Measurements from ENCODE around the gene KCNH5.

KCNH5 gene

DNA sequence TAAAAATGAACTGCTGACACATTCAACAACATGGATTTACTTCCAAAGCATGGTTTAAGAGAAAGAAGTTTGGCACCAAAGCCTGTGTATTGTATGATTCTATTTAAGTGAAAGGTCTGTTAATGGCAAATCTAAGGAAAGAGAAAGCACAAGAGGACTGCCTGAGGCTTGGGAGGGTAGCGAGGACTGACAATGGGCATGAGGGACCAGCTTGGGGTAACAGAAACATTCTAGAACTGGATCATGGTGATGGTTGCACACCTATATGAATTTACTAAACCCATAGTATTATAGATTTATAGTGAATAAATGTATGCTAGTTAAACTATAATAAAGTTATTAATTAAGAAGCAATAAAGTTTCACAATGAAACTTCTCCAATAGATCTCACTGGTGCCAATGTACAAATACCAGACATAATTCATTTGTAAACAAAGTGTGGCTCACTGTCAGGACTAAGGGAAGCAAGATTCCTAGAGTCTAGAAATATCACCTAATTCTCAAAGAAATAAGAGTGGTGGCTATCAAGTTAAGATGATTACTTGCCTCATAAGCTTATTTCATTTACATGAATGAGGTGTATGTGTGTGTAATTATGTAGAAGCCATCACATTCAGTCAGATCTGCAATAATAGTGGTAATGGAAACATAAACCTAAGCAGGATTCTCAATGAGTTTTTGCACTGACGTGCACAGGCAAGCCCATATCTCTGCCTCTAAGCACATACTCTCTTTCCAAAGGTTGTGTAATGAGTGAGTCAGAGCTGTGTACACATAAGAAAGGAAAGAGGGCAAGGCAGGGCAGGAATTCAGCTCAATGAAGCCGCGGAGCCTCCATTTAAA lies 353.4 kb downstream of the KCNH5 start:
- Mint-ChIP-seq H3K27me3 (ENCODE audit: low read depth) (no peaks in the 10 kb centered on the region), H3K27ac (no peak overlapping the region), H3K4me3 (no peak overlapping the region), H3K36me3 (ENCODE audit: low read depth) (no peaks in the 10 kb centered on the region), H3K9me3 (peaks cover 16% of the 10 kb centered on the region), H3K4me1 (ENCODE audit: low read depth) (no peaks in the 10 kb centered on the region)
- DNase-seq (ENCODE audit: low spot score): no peak

DNA sequence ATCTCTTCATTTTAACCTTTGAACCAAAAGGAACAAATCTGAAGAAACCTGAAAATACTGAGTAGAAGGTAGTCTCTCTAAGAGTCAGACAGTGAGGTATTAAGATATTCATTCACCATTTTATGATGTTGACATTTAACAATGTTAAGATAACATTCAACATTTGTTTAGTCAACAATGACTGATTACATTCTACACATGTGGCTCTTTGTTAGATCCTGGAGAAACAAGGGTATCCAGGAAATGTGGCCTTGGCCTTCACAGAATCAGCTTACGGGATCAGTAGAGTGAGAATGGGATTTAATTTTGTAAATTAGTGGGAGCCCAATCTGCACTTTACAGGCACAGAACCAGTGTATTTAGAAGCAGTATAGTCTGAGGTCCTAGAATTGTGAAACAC lies 355.5 kb downstream of the KCNH5 start:
- DNase-seq (ENCODE audit: low spot score): no peak
- no peaks in the 10 kb centered on the region for H3K4me1 Mint-ChIP-seq (ENCODE audit: low read depth)
- H3K27me3 Mint-ChIP-seq (ENCODE audit: low read depth): no peaks in the 10 kb centered on the region
- H3K9me3 Mint-ChIP-seq: peaks cover 12% of the 10 kb centered on the region
- H3K27ac Mint-ChIP-seq: no peak overlapping the region
- H3K4me3 Mint-ChIP-seq: no peak overlapping the region
- no peaks in the 10 kb centered on the region for H3K36me3 Mint-ChIP-seq (ENCODE audit: low read depth)

DNA sequence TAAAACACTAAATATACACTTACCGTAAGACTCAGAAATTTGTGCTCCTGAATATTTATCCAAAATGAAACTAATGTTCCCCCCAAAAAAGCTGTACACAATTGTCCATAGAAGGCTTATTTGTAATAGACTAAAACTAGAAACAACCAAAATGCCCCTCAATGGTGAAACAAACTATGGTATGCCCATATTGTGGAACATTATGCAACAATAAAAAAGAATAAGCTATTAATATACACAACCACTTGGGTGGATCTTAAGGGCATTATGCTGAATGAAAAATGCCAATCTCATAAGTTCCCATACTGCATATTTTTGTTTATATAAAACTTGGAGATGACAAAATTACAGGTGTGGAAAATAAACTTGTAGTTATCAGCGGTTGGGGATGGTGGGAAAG lies 357.4 kb downstream of the KCNH5 start:
- H3K36me3 Mint-ChIP-seq (ENCODE audit: low read depth): no peaks in the 10 kb centered on the region
- no peaks in the 10 kb centered on the region for H3K27me3 Mint-ChIP-seq (ENCODE audit: low read depth)
- H3K4me3 Mint-ChIP-seq: no peak overlapping the region
- H3K9me3 Mint-ChIP-seq: peaks cover 12% of the 10 kb centered on the region
- no peaks in the 10 kb centered on the region for H3K4me1 Mint-ChIP-seq (ENCODE audit: low read depth)
- DNase-seq (ENCODE audit: low spot score): no peak
- no peak overlapping the region for H3K27ac Mint-ChIP-seq

DNA sequence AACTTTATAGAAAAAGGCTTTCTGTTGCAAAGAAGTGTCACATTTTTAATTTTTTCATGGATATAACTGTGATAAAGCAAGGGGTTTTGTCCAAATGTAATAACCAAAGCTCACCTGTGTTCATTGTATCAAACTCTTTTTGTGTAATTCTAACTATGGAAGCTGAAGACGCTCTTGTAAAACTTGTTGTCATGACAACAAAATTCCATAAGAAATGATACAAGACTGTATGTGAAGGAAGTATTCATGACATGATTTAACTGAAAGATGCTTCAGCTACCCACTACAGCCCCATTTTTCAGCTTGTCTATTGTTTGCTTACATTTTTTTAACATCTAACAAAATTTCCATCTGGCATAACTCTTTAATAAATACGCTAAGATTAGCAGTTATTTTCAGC lies 360.9 kb downstream of the KCNH5 start:
- Mint-ChIP-seq H3K4me3 (no peak overlapping the region), H3K36me3 (ENCODE audit: low read depth) (no peaks in the 10 kb centered on the region), H3K9me3 (peaks cover 23% of the 10 kb centered on the region), H3K27me3 (ENCODE audit: low read depth) (no peaks in the 10 kb centered on the region), H3K4me1 (ENCODE audit: low read depth) (no peaks in the 10 kb centered on the region), H3K27ac (no peak overlapping the region)
- DNase-seq (ENCODE audit: low spot score): no peak

DNA sequence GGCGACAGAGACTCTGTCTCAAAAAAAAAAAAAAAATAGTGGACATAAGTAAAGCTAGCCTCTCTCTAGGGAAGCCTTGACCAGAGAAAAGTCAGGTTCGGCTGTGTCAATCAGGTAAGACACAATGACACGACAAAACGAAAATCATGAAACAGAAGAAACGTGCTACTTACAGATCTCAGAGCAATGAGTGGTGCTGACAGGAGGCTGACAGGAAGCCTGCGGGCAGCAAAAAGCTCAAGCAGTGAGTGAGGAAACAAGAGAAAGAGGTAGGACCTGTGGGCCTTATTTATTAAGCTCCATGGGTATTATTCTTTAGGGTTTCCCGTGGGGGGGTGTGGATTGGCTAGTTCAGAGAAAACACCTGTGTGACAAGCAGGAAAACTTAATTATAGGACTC lies 363.1 kb downstream of the KCNH5 start:
- DNase-seq (ENCODE audit: low spot score): no peak
- Mint-ChIP-seq H3K27me3 (ENCODE audit: low read depth) (no peaks in the 10 kb centered on the region), H3K27ac (no peak overlapping the region), H3K36me3 (ENCODE audit: low read depth) (no peaks in the 10 kb centered on the region), H3K4me1 (ENCODE audit: low read depth) (no peaks in the 10 kb centered on the region), H3K9me3 (peaks cover 18% of the 10 kb centered on the region), H3K4me3 (no peak overlapping the region)

DNA sequence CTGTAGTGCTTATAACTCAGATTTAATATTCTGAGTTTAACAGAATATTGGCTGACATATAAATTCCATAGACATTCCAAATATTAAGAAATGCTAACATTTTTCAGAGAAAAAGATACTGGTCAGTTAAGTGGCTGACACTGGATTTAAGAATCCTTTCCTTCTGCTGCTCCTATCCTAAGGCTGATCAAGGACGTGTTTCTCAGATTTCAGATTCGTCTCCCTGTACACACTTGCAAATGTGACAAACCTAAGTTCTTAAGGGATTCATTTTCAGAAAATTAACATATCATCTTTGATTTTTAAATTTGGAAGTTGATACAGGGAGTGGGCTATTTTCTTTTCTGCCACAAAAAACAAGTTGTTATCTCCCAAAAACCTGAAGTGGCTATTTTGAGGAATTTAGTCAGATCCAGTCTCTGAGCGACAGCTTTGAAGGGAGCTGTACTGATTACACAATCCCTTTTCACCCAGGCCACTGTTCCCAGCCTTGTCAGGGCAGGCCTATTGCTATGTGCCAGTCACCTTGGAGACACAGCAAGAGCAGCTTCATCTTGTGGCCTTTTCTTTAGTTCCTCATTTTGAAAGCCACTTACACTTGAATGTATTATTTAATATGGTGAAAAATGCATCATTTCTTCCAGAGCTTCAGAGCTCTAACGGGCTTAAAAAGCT lies 370.6 kb downstream of the KCNH5 start:
- H3K4me3 Mint-ChIP-seq: no peak overlapping the region
- no peaks in the 10 kb centered on the region for H3K4me1 Mint-ChIP-seq (ENCODE audit: low read depth)
- DNase-seq (ENCODE audit: low spot score): no peak
- peaks cover 7% of the 10 kb centered on the region for H3K9me3 Mint-ChIP-seq
- H3K27me3 Mint-ChIP-seq (ENCODE audit: low read depth): no peaks in the 10 kb centered on the region
- H3K27ac Mint-ChIP-seq: no peak overlapping the region
- no peaks in the 10 kb centered on the region for H3K36me3 Mint-ChIP-seq (ENCODE audit: low read depth)

DNA sequence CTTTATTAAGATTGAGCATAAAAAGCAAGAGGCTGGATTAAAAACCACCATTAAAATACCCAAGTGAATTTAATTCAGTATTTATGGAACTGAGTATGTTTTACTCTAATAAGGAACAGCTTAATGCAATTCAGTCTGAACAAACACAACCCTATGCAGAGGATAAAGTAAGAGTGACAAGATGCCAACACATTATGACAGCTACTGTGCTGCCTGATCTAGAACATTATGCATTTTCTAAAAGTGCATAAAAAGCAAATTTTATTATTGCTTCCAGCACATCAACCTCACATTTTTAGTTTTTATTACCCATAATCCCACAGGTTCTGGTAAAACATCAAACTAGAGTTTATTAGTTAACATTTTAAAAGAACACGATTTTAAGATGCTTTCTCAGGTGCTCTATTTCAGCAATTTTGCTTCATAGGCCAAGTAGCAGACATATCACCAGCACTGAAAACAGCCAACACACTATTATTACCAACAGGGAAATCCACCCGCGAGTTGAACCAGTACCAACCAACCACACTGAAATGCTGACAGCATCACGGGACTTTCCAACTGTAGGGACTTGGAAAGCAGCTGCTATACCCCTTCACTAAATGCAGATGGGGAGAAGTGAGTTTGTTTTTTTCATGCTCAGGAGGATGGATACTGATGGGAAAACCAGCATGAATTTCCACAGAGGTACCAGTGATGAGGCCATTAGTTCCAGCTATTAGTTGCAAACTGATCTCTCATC lies 372.1 kb downstream of the KCNH5 start:
- H3K27me3 Mint-ChIP-seq (ENCODE audit: low read depth): no peaks in the 10 kb centered on the region
- H3K4me3 Mint-ChIP-seq: no peak overlapping the region
- no peak for DNase-seq (ENCODE audit: low spot score)
- H3K27ac Mint-ChIP-seq: no peak overlapping the region
- peaks cover 6% of the 10 kb centered on the region for H3K9me3 Mint-ChIP-seq
- H3K4me1 Mint-ChIP-seq (ENCODE audit: low read depth): no peaks in the 10 kb centered on the region
- H3K36me3 Mint-ChIP-seq (ENCODE audit: low read depth): no peaks in the 10 kb centered on the region

DNA sequence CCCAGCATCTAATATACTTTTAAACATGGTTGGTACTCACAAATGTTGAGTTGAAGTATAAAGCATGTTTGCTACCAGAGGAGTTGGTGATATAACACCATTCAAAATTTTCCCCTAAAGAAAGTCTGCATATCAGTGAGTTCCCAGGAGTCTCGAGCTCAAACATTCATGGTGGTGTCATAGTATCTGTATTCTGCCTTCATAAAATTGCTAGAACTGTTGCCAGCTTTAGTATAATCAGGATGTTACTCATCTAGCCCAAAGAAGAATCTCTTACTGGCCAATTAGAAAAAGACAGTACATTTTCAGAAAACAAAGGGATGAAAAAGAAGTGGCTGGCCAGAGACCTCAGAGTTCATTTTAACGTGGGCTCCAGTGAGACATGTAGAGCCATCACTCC lies 374.7 kb downstream of the KCNH5 start:
- no peaks in the 10 kb centered on the region for H3K27me3 Mint-ChIP-seq (ENCODE audit: low read depth)
- H3K27ac Mint-ChIP-seq: no peak overlapping the region
- H3K4me1 Mint-ChIP-seq (ENCODE audit: low read depth): no peaks in the 10 kb centered on the region
- H3K4me3 Mint-ChIP-seq: no peak overlapping the region
- DNase-seq (ENCODE audit: low spot score): no peak
- H3K36me3 Mint-ChIP-seq (ENCODE audit: low read depth): no peaks in the 10 kb centered on the region
- peaks cover 4% of the 10 kb centered on the region for H3K9me3 Mint-ChIP-seq

DNA sequence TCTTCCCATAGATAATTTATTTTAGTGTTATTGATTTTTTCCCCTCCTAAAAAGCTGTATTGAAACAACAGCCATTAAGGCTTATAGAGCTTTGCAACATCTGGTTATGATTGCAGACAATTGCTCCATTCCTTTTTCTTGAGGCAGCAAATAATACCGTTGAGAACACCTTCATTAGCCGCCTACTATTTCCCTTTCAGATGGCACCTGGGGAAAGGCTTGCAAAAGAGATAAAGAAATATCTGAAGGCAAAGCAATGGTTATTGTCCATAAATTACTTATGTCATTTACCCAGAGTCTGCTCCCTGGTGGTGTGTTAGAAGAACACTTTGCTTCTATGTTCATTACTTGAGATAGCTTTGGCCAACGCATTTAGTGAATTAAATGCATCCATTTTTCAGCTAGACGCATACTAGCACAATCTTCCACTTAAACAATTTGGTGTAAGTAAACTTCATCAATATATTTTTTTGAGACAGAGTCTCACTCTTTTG lies 377.8 kb downstream of the KCNH5 start:
- H3K36me3 Mint-ChIP-seq (ENCODE audit: low read depth): no peaks in the 10 kb centered on the region
- no peaks in the 10 kb centered on the region for H3K4me1 Mint-ChIP-seq (ENCODE audit: low read depth)
- no peak for DNase-seq (ENCODE audit: low spot score)
- H3K9me3 Mint-ChIP-seq: peaks cover 8% of the 10 kb centered on the region
- H3K27ac Mint-ChIP-seq: no peak overlapping the region
- H3K4me3 Mint-ChIP-seq: no peak overlapping the region
- H3K27me3 Mint-ChIP-seq (ENCODE audit: low read depth): no peaks in the 10 kb centered on the region

DNA sequence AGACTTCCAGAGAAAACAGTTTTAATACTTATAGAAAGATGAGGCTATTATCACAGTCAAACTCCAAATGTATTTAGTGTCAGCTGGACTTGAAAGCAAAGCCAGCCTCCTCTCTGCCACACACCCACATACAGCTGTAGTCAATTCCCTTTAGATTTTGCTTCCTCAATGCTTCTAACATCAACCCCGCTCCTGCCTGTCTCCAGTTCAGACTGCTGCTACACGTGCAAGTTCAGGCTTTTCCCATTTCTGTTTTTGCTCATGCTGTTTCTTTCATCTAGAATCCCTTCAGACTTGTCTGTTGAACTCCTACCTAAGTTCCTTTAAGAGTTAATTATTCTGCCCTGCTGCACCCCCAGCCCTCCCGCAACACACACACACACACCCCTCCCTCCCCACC lies 380.0 kb downstream of the KCNH5 start:
- no peak for DNase-seq (ENCODE audit: low spot score)
- no peaks in the 10 kb centered on the region for H3K27me3 Mint-ChIP-seq (ENCODE audit: low read depth)
- no peaks in the 10 kb centered on the region for H3K36me3 Mint-ChIP-seq (ENCODE audit: low read depth)
- no peak overlapping the region for H3K4me3 Mint-ChIP-seq
- no peaks in the 10 kb centered on the region for H3K4me1 Mint-ChIP-seq (ENCODE audit: low read depth)
- no peak overlapping the region for H3K27ac Mint-ChIP-seq
- peaks cover 5% of the 10 kb centered on the region for H3K9me3 Mint-ChIP-seq

DNA sequence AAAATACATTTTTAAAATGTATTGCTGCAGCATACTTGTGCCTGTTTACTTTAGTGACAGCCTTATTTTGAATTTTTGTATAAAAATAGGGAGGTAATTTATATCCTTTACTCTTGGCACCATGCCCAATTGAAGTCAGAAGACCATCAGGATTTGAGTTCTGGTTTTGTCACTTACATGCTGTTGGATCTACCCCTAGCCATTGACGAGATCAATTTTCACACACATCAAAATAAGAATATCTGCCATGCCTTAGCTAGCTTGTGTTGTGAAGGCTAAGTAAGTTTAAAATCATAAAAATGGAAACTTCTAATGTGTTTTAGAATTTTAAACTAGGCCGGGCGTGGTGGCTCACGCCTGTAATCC lies 381.8 kb downstream of the KCNH5 start:
- Mint-ChIP-seq H3K27ac (no peak overlapping the region), H3K27me3 (ENCODE audit: low read depth) (no peaks in the 10 kb centered on the region), H3K9me3 (peaks cover 13% of the 10 kb centered on the region), H3K4me3 (no peak overlapping the region), H3K4me1 (ENCODE audit: low read depth) (no peaks in the 10 kb centered on the region), H3K36me3 (ENCODE audit: low read depth) (no peaks in the 10 kb centered on the region)
- no peak for DNase-seq (ENCODE audit: low spot score)

DNA sequence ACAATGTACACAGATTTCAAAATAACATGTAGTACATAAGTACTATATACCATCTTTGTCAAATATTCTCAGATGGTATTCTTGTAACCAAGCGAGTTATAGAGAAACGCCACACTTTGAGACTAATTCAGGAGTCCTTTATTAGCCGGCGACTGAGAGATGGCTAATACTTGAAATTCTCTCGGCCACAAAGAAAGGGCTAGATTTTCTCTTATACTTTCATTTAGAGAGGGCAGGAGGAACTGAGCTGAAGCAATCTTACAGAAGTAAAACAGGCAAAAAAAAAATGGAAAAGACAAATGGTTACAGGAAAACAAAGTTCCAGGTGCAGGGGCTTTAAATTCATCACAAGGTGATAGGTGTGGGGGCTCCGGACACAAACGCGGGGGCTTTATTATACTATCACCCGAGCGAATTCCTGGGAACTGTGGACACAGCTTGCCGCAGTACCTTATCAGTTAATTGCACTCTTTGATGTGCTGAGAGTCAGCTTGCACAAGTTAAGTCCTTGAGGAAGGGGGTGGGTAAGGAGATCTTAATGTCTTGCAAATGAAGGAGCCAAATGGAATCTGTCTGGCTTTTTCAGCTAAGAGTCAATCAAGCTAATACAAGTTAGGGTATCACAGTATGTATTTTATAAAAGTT lies 382.3 kb downstream of the KCNH5 start:
- Mint-ChIP-seq H3K27me3 (ENCODE audit: low read depth) (no peaks in the 10 kb centered on the region), H3K4me1 (ENCODE audit: low read depth) (no peaks in the 10 kb centered on the region), H3K9me3 (peaks cover 17% of the 10 kb centered on the region), H3K4me3 (no peak overlapping the region), H3K27ac (no peak overlapping the region), H3K36me3 (ENCODE audit: low read depth) (no peaks in the 10 kb centered on the region)
- no peak for DNase-seq (ENCODE audit: low spot score)

DNA sequence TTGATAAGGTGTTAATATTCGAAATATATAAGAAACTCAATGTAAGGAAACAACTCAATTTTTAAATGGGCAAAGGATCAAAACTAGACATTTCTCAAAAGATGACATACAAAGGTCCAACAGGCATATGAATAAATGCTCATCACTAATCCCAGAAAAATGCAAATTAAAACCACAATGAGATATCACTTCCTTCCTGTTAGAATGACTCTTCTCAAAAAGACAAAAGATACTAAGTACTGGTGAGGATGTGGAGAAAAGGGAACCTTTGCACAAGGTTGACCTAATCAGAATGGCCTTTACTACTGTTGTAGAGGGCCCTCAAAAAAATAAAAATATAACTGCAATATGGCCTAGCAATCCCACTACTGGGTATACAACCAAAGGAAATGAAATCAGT lies 383.4 kb downstream of the KCNH5 start:
- H3K4me3 Mint-ChIP-seq: no peak overlapping the region
- no peak overlapping the region for H3K27ac Mint-ChIP-seq
- no peak for DNase-seq (ENCODE audit: low spot score)
- H3K9me3 Mint-ChIP-seq: peaks cover 19% of the 10 kb centered on the region
- no peaks in the 10 kb centered on the region for H3K36me3 Mint-ChIP-seq (ENCODE audit: low read depth)
- H3K4me1 Mint-ChIP-seq (ENCODE audit: low read depth): no peaks in the 10 kb centered on the region
- H3K27me3 Mint-ChIP-seq (ENCODE audit: low read depth): no peaks in the 10 kb centered on the region

DNA sequence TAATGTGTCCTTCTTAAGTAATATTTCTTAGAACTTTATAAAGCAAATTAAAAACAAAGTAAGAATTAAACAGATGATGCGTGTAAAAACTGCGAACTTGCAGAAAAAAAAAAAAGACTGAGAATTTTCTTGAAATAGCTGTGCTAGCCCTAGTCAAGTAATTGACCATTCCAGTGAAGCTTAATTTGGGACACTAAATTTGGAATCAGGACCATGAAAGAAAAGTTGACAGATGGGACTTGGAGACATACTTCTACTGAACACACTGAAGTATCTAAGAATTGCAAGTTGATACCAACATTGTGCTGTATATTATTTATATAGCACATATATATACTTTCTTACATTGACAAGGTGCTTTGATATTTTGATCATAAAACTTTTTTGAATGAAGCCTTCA lies 386.6 kb downstream of the KCNH5 start:
- Mint-ChIP-seq H3K4me3 (no peak overlapping the region), H3K27me3 (ENCODE audit: low read depth) (no peaks in the 10 kb centered on the region), H3K36me3 (ENCODE audit: low read depth) (no peaks in the 10 kb centered on the region), H3K9me3 (peaks cover 17% of the 10 kb centered on the region), H3K4me1 (ENCODE audit: low read depth) (no peaks in the 10 kb centered on the region), H3K27ac (no peak overlapping the region)
- no peak for DNase-seq (ENCODE audit: low spot score)

Data from T-helper 2 cell treated with Interferon-gamma antibody and Interleukin-4, amounts not matched to agents 5 μg/mL and 100 μg/mL, for 36 hours (primary cell).